A549 treated with ZK216348 at 1 μM for 4 hours (cell line): ENCODE results near the gene ATP5F1E. TPM values are rescaled to one million over a fixed set of nuclear protein-coding genes. Genes with fewer than 3 reads are reported as not detected.

Source experiments
- total RNA-seq: library from RNA; stranded (reverse); fragments of 200-300 nt; extraction: Qiagen RNA extraction; gene quantifications from 5 replicates; pipeline ENCODE4 v1.2.3, GENCODE V29; 2022; ENCODE audit warnings: low read depth

Gene ATP5F1E
- 83.2 to 171 TPM (median 93.9 TPM) in 5 replicates for total RNA-seq

DNA sequence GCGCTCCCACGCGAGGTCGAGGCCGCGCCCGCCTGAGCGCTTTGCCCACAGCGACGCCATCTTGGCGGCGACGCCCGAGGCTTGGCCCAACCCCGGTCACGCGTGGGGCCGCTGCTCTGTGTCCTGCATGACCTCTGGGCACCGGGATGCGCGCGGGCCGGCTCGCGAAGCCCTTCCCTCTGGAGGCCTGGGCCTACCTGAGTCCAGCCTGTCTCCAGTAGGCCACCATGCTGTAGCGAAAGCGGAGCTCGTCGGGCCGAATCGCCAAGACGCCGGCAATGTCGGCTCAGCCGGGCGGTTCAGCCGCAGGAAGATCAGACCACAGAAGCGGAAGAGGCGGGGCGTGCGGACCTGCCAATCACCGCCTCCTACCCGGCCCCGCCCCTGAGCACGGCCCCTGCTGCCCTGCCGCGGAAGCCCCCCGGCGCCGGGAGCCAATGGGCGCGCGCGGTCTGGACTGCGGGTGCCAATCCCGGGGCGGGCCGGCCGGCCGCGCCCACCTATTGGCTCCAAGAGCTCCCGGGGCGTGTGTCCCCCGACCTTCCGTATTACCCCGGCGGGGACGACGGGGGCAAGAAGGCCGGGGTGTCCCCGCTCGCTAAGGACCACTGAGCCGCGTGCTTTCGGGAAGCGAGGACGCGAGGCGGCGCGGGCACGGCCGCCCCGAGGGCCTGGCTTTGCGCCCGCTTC, at the start of gene ATP5F1E:
Gene ATP5F1E (minus strand): TSS at position 313 of the 690 bp plus-strand sequence. CDS start 84 bp downstream, at position 229.

DNA sequence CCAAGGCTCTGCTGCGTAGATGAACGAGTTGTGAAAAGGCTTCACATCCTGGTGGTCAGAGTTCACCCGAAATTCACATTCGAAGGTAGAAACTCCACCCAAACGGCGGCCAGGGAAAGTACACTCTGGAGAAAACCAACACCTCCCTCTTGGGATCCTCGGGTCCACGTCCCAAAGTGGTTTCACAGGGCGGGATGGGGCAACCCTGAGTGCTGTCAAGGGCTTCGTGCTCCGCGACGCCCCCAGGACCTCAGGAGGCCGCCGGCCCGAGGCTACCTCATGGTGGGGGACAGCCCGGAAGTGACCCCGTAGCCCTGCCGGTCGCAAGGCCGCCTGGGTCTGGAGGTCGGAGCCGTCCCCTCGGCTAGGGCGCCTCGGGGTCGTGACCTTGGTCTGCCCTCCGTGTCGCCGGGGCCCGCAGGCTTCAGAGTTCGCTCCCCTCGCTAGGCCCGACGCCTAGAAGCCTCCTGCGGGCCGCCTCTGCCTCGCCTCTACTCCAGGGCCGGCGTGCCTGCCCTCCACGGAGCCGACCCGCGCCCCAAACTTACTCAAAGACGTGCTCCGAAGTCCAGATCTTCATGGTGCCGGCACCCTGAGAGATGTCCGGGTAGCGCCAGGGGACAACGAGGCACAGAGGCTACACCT, 10.1 kb upstream of the ATP5F1E start, which contains the start of gene PRELID3B:
Gene PRELID3B (minus strand): TSS at position 636 of the 645 bp plus-strand sequence. CDS start 56 bp downstream, at position 580.

DNA sequence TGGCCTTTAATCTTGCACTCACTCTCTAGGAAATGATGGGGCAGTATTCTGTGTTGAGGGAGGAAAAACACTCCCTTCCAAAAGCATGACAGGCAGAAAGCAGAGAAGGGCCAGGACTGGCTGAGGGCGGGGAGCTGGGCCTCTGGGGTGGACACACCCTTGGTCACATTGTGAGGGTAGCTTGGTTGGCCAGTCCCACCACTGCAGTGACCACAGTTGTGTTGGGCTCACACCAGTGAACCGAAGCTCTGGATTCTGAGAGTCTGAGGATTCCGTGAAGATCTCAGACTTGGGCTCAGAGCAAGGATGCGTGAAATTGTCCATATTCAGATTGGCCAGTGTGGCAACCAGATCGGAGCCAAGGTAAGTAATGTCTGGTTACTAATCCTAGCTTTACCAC, 12.9 kb downstream of the ATP5F1E start, which contains the start of gene TUBB1:
Gene TUBB1 (plus strand): TSS at position 213 of the 400 bp plus-strand sequence. CDS start 94 bp downstream, at position 307.

DNA sequence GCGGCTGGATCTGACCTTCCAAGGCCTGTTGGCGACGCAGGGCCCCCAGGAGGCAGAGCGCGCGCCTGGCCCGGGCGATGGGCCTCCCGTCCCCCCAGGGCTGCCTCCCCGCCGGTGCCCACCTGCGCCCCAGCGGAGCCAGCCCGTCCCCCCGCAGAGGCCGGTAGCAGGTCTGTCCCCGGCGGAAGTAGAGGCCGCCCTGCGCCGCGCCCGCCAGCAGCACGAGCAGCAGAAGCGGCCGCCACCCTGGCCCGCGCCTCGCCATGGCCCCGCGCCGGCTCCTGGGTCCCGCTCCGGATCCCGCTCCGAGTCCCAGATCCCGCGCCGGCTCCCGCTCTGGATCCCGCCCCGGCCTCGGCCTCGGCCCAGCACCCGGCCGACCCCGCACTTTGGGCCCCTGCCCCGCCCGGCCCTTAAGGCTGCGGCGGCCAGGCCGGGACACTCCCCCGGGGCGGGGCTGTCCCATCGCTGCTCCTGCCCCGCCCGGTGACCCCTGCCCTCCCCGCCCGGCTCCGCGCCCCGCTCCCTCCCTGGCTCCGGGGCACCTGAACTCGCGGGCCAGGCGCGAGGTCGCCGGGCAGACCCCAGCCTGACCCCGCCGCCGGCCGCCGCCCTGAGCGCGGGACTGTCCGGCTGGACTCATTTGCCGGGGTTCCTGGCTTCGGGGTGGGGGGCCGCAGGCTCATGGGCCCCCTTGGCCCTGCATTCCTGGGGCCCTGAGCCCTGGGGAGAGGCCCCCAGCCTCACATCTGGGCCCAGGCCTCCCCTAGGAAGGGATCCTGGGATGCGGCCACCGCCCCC, 25.1 kb downstream of the ATP5F1E start, which contains the start of gene CTSZ:
Gene CTSZ (minus strand): TSS at position 391 of the 801 bp plus-strand sequence. CDS start 126 bp downstream, at position 265.

DNA sequence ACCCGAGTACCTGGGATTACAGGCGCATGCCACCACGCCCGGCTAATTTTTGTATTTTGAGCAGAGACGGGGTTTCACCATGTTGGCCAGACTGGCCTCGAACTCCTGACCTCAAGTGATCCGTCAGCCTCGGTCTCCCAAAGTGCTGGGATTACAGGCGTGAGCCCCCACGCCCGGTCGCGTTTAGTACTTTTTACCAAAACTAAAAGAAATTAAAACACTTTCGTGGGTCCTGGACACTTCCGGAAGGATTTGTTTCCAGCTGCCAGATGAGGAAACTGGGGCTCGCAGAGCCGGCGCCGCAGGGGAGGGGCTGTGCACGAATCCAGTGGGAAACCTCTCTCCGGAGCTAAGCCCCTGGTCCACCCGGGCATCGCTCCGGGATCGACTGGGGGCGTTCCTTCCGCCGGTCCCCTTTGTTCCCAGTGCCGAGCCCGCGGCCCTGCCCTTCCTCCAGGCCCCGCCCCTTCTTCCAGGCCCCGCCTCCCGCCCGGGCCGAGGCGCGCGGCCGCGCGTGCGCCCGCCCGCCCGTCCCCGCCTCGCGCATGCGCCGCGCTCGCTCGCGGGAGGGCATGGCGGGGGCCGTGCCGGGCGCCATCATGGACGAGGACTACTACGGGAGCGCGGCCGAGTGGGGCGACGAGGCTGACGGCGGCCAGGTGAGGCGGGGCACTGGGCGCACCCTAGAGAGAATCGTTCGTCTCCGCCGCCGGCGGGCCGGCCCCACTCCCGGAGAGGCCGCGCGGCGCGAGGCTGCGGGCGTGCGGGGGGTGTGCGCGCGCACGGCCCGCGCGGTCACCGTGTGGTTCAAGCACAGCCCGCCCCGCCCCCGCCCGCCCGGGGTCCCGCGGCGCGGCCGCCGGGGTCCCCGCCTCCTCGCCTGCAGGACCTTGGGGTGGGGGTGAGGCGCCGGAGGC, 51.2 kb downstream of the ATP5F1E start, which contains the start of gene NELFCD:
Gene NELFCD (plus strand): TSS at position 546 of the 917 bp plus-strand sequence. CDS start 54 bp downstream, at position 600.

Other genes starting within 250 kb of the ATP5F1E start
- not detected in 5 replicates for gene GNAS-AS1, start 181.4 kb downstream of the ATP5F1E start, total RNA-seq
- 611 to 774 TPM (median 699 TPM) in 5 replicates for gene GNAS, start 179.6 kb downstream of the ATP5F1E start, total RNA-seq
- 41.1 to 49.6 TPM (median 46.2 TPM) in 5 replicates for gene NELFCD, start 51.1 kb downstream of the ATP5F1E start, total RNA-seq
- 131 to 201 TPM (median 187 TPM) in 5 replicates for gene CTSZ, start 25.1 kb downstream of the ATP5F1E start, total RNA-seq
- gene TUBB1, start 12.9 kb downstream of the ATP5F1E start, total RNA-seq: not detected in 5 replicates
- gene PRELID3B, start 10.5 kb upstream of the ATP5F1E start, total RNA-seq: 47.8 to 88.5 TPM (median 63.0 TPM) in 5 replicates
- not detected in 5 replicates for gene ZNF831, start 131.5 kb upstream of the ATP5F1E start, total RNA-seq